K562 treated with DMSO at 1 percent for 48 hours (cell line): Measurements from ENCODE around the gene PIEZO2. TPM values are rescaled to one million over a fixed set of nuclear protein-coding genes. Genes with fewer than 3 reads are reported as not detected.

Experiments
- total RNA-seq: library from RNA; unstranded; fragments of 300-600 nt; gene quantifications from 2 replicates; pipeline ENCODE4 v1.2.3, GENCODE V29; 2022; ENCODE audit warnings: low replicate concordance; ENCODE audit errors: extremely low read depth

PIEZO2 gene
- total RNA-seq = not detected in 2 replicates

GRCh38 chr18:11149441-11150270 is at the start of gene PIEZO2:
Gene PIEZO2, minus strand, starts transcription at chr18:11149569. Its CDS starts 981 bp downstream, at chr18:11148588.

